ENCODE results near the gene PDE6D.
A peak's percentile ranks its signal among the peaks of the same experiment; 100 is the strongest.

The PDE6D gene

DNA sequence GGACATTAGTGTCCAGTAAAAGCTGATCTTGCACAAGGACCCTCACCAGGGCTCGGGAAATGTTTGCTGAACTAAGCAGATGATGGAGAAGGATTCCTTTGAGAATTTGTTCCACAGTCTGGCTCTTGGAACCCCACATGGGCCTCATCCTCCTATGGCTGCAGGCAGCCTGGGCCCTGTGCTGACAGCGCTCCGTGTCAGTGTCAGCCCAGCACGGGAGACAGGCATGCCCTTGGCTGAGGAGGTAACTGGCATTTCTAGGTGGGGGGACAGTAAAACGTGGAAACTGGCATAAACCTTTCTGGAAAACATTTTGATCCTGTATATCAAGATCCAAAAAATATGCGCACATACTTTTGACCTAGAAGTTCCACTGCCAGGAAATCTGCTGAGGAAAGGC is 62.3 kb downstream of the PDE6D start:
- TF ChIP-seq CTCF (IDR thresholded peaks at IDR 0.05; ENCODE audit: low read depth, low read length), result no peak
- no peak for DNase-seq (ENCODE audit: low read depth in 2 of 2)
- H3K4me3 ChIP-seq (replicated peaks in 1 of 2; ENCODE audit: low read depth in 2 of 2, low read length in 2 of 2), result no peak overlapping the region

DNA sequence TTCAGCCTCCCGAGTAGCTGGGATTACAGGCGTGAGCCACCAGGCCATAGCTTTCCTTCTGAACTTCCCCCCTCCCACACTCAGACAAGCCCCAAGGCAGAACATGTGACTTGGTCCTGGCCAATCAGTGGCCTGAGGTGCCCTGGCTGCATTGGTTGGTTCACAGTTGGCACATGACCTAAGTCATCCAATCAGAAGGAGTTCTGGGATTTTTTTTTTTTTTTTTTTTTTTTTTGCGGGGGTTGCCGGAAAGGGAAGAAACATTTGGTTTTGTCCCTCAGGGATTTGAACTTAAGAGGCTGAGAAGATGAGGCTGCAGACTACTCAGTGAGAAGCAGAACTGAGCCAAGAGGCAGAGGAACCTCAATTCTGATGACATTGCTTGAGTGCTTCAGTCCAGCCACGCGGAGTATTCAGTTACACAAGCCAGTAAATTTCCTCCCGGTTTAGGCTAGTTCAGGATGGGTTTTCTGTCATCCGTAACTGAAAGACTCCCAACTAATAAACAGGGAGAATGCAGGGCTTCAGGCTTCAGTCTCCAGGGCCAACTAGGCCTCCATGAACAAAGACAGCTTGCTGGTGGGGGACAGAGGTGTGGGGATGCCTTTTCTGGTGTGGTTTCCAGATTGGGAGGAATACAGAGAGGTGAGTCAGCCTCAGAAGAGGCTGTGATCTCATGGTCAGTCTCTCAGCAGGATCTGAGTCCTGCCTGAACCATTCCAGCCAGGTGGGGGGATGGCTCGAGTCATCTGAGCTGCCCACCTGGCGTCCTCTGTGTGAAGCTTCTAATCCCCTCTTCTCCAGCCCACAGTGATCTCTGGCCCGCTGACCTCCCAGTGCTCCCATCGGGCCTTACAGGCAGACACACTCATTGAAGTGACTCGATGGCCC is 63.6 kb downstream of the PDE6D start:
- peak; percentile 25 to 93 for DNase-seq (ENCODE audit: low read depth in 2 of 2)
- no peak for TF ChIP-seq CTCF (IDR thresholded peaks at IDR 0.05; ENCODE audit: low read depth, low read length)
- no peak overlapping the region for H3K4me3 ChIP-seq (replicated peaks in 1 of 2; ENCODE audit: low read depth in 2 of 2, low read length in 2 of 2)

GRCh38 chr2:231716666-231717280 is 64.3 kb downstream of the PDE6D start:
- no peak for TF ChIP-seq CTCF (IDR thresholded peaks at IDR 0.05; ENCODE audit: low read depth, low read length)
- H3K4me3 ChIP-seq (replicated peaks in 1 of 2; ENCODE audit: low read depth in 2 of 2, low read length in 2 of 2), result no peak overlapping the region
- peak; percentile 39 to 78 for DNase-seq (ENCODE audit: low read depth in 2 of 2)

DNA sequence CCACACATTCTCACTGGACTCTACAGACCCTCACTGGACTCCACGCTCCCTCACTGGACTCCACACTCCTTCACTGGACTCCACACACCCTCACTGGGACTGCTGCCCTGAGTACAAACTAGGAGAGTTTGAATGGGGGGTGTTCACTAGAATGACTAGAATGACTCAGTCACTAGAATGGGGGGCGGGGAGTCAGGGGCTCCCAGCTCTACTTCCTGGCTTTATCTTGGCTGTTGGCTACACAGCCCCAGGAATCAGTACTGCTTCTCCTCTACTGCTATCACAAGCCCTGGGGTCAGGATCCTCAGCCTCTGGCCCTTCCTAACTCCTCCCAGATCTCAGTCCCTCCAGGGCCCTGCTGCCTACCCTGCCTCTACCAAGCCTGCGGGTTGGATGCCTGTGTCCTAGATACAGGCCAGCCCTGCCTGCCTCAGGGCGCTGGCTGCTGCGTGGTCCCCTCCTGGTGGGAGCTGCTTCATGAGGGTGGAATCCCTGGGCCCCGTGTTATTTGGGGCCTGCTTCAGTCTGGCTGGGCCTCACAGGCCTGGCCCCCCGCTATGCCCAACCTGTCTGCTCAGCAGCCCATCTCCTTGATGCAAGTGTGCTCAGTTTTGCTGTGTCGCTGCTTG is 65.0 kb downstream of the PDE6D start:
- no peak for TF ChIP-seq CTCF (IDR thresholded peaks at IDR 0.05; ENCODE audit: low read depth, low read length)
- H3K4me3 ChIP-seq (replicated peaks in 1 of 2; ENCODE audit: low read depth in 2 of 2, low read length in 2 of 2), result no peak overlapping the region
- peak; percentile 52 to 54 for DNase-seq (ENCODE audit: low read depth in 2 of 2)

GRCh38 chr2:231715499-231715837 is 65.6 kb downstream of the PDE6D start:
- no peak for TF ChIP-seq CTCF (IDR thresholded peaks at IDR 0.05; ENCODE audit: low read depth, low read length)
- H3K4me3 ChIP-seq (replicated peaks in 1 of 2; ENCODE audit: low read depth in 2 of 2, low read length in 2 of 2), result no peak overlapping the region
- DNase-seq (ENCODE audit: low read depth in 2 of 2), result no peak

- no peak overlapping the region for H3K4me3 ChIP-seq (replicated peaks in 1 of 2; ENCODE audit: low read depth in 2 of 2, low read length in 2 of 2)
- DNase-seq (ENCODE audit: low read depth in 2 of 2), result peak; percentile 48 to 61
- peak; percentile 62 for TF ChIP-seq CTCF (IDR thresholded peaks at IDR 0.05; ENCODE audit: low read depth, low read length)
These were observed 66.2 kb downstream of the PDE6D start for GRCh38 chr2:231714639-231715498.

Data from cardiac fibroblast (primary cell).